ENCODE data around the gene PCDH12. TPM values are rescaled to one million over a fixed set of nuclear protein-coding genes. Genes with fewer than 3 reads are reported as not detected.

PCDH12 gene
- total and polyA plus RNA-seq, 2 of the 8 experiments (the other 6 are each of a cell fraction or from before 2014, with no cell fraction given) = 0.06 to 0.17 TPM

GRCh38 chr5:141968914-141969608, 11.1 kb upstream of the PCDH12 start, which contains the start of gene RNF14 (continued):
- no peak for TF ChIP-seq CHD7 (IDR thresholded peaks at IDR 0.05; ENCODE audit: insufficient replicate concordance, low read length)
- peak; percentile 56 for TF ChIP-seq CTBP2 (IDR thresholded peaks at IDR 0.05; ENCODE audit: borderline replicate concordance, insufficient read depth, insufficient read length, low read length)
- peak; percentile 93 for TF ChIP-seq ASH2L (IDR thresholded peaks at IDR 0.05; ENCODE audit: low read length)
- no peak for TF ChIP-seq MAFK (IDR thresholded peaks at IDR 0.05; ENCODE audit: low read depth, low read length)
- TF ChIP-seq RBBP5 (IDR thresholded peaks at IDR 0.05; ENCODE audit: borderline replicate concordance, low read depth, low read length) = peak; percentile 63
- 0 out of 2 replicates have a peak, but pooled peaks have one; percentile 35 for TF ChIP-seq YY1 (IDR thresholded peaks at IDR 0.05; ENCODE audit: low read depth, low read length)
- TF ChIP-seq, protein P1, sequence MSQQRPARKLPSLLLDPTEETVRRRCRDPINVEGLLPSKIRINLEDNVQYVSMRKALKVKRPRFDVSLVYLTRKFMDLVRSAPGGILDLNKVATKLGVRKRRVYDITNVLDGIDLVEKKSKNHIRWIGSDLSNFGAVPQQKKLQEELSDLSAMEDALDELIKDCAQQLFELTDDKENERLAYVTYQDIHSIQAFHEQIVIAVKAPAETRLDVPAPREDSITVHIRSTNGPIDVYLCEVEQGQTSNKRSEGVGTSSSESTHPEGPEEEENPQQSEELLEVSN (IDR thresholded peaks at IDR 0.05) = 0 out of 2 replicates have a peak, but pooled peaks have one; percentile 14
- TF ChIP-seq NANOG (IDR thresholded peaks at IDR 0.05; ENCODE audit: insufficient read depth, low read depth, low read length, poor library complexity, severe bottlenecking) = no peak
- TF ChIP-seq NRF1 (IDR thresholded peaks at IDR 0.05; ENCODE audit: low read depth, low read length) = peak; percentile 66
- no peak for TF ChIP-seq SIRT6 (IDR thresholded peaks at IDR 0.05; ENCODE audit: low read length)
